Measurements from ENCODE around the gene GUK1. TPM values are rescaled to one million over a fixed set of nuclear protein-coding genes. Genes with fewer than 3 reads are reported as not detected.

The GUK1 gene
- total RNA-seq, 1 donor from 2014 or later: 87.7 TPM

DNA sequence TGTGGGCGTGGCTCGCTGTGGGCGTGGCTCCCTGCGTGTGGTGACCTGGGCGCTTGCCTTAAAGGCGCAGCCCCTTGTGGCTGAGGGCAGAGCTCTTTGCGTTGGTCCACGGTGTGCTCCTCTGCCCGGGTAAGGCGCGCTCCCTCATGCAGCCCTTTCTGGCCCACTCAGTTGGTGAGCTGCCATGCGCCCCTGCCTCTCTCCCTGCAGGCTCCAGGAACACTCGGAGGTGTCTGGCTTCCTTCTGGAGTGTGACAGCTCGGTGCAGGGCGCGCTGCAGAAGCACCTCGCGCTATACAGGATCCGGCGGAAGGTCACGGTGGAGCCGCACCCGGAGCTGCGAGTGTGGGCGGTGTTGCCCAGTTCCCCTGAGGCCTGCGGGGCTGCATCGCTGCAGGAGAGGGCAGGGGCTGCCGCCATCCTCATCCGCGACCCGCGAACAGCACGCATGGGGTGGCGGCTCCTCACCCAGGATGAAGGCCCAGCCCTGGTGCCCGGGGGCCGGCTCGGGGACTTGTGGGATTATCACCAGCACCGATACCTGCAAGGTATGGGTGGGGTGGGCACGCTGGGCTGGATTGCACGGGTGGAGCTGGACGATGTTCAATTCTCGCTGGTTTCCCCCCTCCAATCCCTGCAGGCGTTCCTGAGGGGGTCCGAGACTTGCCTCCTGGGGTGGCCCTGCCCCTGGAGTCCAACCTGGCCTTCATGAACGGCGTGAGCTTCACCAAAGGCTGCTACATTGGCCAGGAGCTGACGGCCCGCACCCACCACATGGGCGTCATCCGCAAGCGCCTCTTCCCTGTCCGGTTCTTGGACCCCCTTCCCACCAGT lies 34.6 kb downstream of the GUK1 start:
- H3K27me3 Mint-ChIP-seq (ENCODE audit: insufficient read depth, low read depth): no peaks in the 10 kb centered on the region
- TF ChIP-seq EZH2phosphoT487 (IDR thresholded peaks at IDR 0.05) (no peak), EZH2 (IDR thresholded peaks at IDR 0.05) (no peak)
- TF ChIP-seq, protein P1, sequence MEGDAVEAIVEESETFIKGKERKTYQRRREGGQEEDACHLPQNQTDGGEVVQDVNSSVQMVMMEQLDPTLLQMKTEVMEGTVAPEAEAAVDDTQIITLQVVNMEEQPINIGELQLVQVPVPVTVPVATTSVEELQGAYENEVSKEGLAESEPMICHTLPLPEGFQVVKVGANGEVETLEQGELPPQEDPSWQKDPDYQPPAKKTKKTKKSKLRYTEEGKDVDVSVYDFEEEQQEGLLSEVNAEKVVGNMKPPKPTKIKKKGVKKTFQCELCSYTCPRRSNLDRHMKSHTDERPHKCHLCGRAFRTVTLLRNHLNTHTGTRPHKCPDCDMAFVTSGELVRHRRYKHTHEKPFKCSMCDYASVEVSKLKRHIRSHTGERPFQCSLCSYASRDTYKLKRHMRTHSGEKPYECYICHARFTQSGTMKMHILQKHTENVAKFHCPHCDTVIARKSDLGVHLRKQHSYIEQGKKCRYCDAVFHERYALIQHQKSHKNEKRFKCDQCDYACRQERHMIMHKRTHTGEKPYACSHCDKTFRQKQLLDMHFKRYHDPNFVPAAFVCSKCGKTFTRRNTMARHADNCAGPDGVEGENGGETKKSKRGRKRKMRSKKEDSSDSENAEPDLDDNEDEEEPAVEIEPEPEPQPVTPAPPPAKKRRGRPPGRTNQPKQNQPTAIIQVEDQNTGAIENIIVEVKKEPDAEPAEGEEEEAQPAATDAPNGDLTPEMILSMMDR (IDR thresholded peaks at IDR 0.05): no peak
- H3K36me3 ChIP-seq: no peaks in the 10 kb centered on the region
- no peaks in the 10 kb centered on the region for H3F3A ChIP-seq (ENCODE audit: low read depth)
- H3K4me3 Mint-ChIP-seq: no peak overlapping the region
- no peak overlapping the region for H3K4me3 ChIP-seq
- H3K27ac Mint-ChIP-seq: no peak overlapping the region
- H4K20me1 ChIP-seq (ENCODE audit: low read depth): peaks cover 22% of the 10 kb centered on the region
- H3K9me3 Mint-ChIP-seq: no peaks in the 10 kb centered on the region
- H3K4me1 Mint-ChIP-seq: no peaks in the 10 kb centered on the region
- H3K9ac ChIP-seq: no peak overlapping the region
- no peak overlapping the region for H2AFZ ChIP-seq (replicated peaks)
- peaks cover 4% of the 10 kb centered on the region for H3K4me1 ChIP-seq
- no peak overlapping the region for H3K27ac ChIP-seq
- H3K4me2 ChIP-seq: peak overlapping the region; percentile 64
- peaks cover 2% of the 10 kb centered on the region for H3K36me3 Mint-ChIP-seq
- H3K27me3 ChIP-seq: no peaks in the 10 kb centered on the region
- peaks cover 11% of the 10 kb centered on the region for H3K79me2 ChIP-seq (ENCODE audit: low read depth)
- H3K9me3 ChIP-seq (ENCODE audit: low read depth): no peaks in the 10 kb centered on the region
- peak; percentile 71 for DNase-seq (ENCODE audit: low spot score)

DNA sequence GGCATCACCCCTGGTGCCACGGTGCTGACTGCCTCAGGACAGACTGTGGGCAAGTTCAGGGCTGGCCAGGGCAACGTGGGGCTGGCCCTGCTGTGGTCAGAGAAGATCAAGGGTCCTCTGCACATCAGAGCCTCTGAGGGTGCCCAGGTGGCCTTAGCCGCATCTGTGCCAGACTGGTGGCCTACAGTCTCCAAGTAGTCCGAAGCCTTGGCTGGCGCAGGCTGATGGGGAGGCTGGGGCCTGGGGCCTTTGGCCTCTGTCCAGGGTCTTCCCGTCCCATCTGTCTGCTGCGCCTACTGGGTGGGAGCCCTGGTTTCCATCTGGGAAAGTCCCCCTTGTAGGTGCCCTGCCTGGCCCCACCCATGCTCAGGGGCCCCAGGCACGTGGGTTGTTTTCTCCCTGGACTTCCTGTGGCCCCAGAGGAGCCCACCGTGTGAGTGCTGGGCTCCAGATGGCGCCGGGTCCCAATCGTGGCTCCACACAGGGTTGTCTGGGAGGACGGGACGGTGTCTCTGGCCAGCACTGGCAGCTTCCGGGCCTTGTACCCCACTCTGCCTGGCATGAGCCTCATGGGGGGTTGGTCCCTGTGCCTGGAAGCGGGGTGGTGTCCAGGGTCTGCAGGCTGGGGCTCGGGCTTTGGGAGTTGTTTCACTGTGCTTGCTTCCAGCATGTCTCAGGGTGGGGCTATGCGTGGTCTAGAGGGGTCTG lies 35.4 kb downstream of the GUK1 start:
- H3K27me3 Mint-ChIP-seq (ENCODE audit: insufficient read depth, low read depth): no peaks in the 10 kb centered on the region
- peaks cover 2% of the 10 kb centered on the region for H3K36me3 Mint-ChIP-seq
- Histone ChIP-seq H2AFZ (replicated peaks) (no peak overlapping the region), H3K4me2 (no peak overlapping the region), H3K27ac (no peak overlapping the region), H3K27me3 (no peaks in the 10 kb centered on the region), H4K20me1 (ENCODE audit: low read depth) (peaks cover 22% of the 10 kb centered on the region), H3K4me1 (peaks cover 4% of the 10 kb centered on the region), H3K36me3 (no peaks in the 10 kb centered on the region), H3F3A (ENCODE audit: low read depth) (no peaks in the 10 kb centered on the region), H3K4me3 (no peak overlapping the region), H3K9ac (no peak overlapping the region), H3K79me2 (ENCODE audit: low read depth) (peaks cover 11% of the 10 kb centered on the region), H3K9me3 (ENCODE audit: low read depth) (no peaks in the 10 kb centered on the region)
- no peak overlapping the region for H3K27ac Mint-ChIP-seq
- peak overlapping the region; percentile 21 for H3K4me3 Mint-ChIP-seq
- no peaks in the 10 kb centered on the region for H3K4me1 Mint-ChIP-seq
- DNase-seq (ENCODE audit: low spot score): no peak
- H3K9me3 Mint-ChIP-seq: no peaks in the 10 kb centered on the region
- TF ChIP-seq, protein P1 (IDR thresholded peaks at IDR 0.05): no peak
- no peak for TF ChIP-seq EZH2 (IDR thresholded peaks at IDR 0.05)
- TF ChIP-seq EZH2phosphoT487 (IDR thresholded peaks at IDR 0.05): no peak

DNA sequence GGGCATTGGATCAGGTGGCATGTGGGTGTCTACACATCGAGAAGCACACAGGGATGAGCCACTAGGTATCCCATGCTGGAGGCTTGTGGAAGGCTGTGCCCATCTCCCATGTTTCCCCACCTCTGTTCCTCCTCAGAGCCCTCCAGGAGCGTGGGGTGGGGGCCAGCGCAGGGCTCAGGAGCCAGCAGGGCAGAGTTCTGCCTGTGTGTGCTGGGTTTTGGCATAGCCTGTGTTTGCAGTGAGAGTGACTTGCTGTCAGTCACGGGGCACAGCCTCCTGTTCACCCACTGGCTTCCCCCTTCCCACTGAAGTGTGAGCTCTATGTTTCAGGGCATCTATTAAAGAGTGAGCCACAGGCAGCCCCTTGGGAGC lies 35.9 kb downstream of the GUK1 start:
- Mint-ChIP-seq H3K9me3 (no peaks in the 10 kb centered on the region), H3K27me3 (ENCODE audit: insufficient read depth, low read depth) (no peaks in the 10 kb centered on the region), H3K4me1 (no peaks in the 10 kb centered on the region), H3K36me3 (peaks cover 2% of the 10 kb centered on the region), H3K4me3 (peak overlapping the region; percentile 21), H3K27ac (no peak overlapping the region)
- peaks cover 22% of the 10 kb centered on the region for H4K20me1 ChIP-seq (ENCODE audit: low read depth)
- TF ChIP-seq EZH2phosphoT487 (IDR thresholded peaks at IDR 0.05): no peak
- H3K4me2 ChIP-seq: no peak overlapping the region
- DNase-seq (ENCODE audit: low spot score): no peak
- H3K27me3 ChIP-seq: no peaks in the 10 kb centered on the region
- H3F3A ChIP-seq (ENCODE audit: low read depth): no peaks in the 10 kb centered on the region
- H3K4me3 ChIP-seq: no peak overlapping the region
- H3K9me3 ChIP-seq (ENCODE audit: low read depth): no peaks in the 10 kb centered on the region
- peaks cover 4% of the 10 kb centered on the region for H3K4me1 ChIP-seq
- peaks cover 11% of the 10 kb centered on the region for H3K79me2 ChIP-seq (ENCODE audit: low read depth)
- no peak overlapping the region for H3K27ac ChIP-seq
- no peak overlapping the region for H3K9ac ChIP-seq
- H2AFZ ChIP-seq (replicated peaks): no peak overlapping the region
- H3K36me3 ChIP-seq: no peaks in the 10 kb centered on the region
